GM21786 (cell line): ENCODE data around the gene LCLAT1.
"Not testable (repeated sequence)": the region's sequence is repeated elsewhere in the genome, so short reads cannot be mapped to it uniquely, and the experiment has no call there.

Source experiments
- ATAC-seq: cut with Tn5 transposase; IDR thresholded peaks from one replicate; pipeline ENCODE4 v1.9.1; 2021; ENCODE audit not compliant: unreplicated experiment

The LCLAT1 gene

DNA sequence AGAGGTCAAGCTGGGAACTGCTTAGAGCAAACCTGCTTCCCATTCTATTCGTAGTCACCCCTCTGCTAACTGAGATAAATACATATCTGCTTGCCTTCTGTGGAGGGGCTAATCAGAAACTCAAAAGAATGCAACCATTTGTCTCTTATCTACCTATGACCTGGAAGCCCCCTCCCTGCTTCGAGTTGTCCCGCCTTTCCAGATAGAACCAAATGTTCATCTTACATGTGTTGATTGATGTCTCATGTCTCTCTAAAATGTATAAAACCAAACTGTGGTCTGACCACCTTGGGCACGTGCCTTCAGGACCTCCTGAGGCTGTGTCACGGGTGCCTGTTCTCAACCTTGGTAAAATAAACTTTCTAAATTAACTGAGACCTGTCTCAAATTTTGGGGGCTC is 66.6 kb downstream of the LCLAT1 start:
- ATAC-seq = not testable (repeated sequence)

DNA sequence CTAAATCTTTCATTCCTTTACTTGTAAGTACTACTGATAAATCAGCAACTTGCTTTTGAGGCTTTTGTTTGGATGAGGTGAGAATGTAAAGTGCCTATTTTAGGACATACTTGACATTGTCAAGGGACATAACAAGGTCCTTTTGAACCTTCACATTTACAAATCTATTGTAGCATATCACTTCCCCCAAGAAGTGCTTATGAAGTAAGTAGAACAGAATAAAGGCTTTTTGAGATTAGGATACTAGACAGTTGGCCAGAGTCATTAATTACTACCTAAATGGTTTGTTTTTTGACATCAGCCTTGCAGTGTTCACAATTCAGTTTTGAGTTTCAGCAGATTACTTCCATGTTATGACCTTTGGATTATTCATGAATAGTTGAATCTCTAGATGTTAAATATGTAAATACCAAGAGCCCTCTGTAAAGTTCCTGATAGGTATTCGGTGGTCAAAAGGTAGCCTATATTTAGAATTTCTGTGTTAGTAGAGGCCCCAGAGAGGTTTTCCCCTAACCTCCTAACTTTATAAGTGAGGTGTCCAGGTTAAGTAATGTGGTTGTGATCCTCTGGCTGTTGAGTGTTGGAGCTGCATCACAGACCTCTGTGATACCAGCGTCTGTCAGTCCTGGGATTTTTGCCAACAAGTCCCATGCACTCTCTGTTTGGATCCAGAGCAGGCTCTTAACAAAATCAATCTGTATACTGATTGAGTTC is 67.2 kb downstream of the LCLAT1 start:
- no peak for ATAC-seq

DNA sequence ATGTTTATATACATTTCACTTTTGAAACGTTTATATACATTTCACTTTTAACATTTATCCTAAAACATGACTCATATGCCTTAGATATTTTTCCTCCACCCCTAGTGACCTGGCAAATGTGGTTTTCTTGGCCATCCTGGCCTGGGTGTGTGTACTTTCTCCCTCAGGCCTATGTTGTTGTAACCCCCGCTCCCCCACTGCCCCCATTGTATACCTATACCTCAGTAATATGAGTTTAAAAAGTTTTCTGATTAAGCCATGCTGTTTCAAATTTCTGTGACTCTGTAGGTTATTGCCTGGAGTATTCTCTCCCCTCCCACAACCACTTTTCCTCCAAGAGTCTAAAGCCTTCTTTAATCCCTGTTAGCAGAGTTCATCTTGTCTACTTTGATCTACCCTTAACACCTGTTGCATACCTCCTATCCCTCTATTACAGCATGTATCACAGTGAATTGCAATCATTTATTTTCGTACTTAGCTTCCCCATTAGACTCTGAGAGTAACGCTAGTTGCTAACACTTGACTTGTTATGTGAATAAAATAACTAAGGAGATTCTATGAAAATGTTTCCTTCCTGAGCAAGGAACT is 67.9 kb downstream of the LCLAT1 start:
- no peak for ATAC-seq

DNA sequence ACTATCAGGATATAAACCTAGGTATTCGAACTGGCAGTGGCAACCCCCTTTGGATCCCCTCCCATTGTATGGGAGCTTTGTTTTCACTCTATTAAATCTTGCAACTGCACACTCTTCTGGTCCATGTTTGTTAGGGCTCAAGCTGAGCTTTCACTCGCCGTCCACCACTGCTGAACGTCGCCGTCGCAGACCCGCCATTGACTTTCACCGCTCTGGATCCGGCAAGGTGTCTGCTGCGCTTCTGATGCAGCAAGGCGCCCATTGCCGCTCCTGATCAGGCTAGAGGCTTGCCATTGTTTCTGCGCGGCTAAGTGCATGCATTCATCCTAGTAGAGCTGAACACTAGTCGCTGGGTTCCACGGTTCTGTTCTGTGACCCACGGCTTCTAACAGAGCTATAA is 69.1 kb downstream of the LCLAT1 start:
- no peak for ATAC-seq

DNA sequence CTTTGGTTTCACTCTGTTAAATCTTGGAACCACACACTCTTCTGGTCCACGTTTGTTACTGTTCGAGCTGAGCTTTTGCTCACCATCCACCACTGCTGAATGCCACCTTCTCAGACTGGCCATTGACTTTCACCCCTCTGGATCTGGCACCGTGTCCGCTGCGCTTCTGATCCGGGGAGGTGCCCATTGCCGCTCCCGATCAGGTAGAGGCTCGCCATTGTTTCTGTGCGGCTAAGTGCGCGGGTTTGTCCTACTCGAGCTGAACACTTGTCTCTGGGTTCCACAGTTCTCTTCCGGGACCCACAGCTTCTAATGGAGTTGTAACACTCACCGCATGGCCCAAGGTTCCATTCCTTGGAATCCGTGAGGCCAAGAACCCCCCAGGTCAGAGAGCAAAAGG is 72.8 kb downstream of the LCLAT1 start:
- ATAC-seq = no peak

DNA sequence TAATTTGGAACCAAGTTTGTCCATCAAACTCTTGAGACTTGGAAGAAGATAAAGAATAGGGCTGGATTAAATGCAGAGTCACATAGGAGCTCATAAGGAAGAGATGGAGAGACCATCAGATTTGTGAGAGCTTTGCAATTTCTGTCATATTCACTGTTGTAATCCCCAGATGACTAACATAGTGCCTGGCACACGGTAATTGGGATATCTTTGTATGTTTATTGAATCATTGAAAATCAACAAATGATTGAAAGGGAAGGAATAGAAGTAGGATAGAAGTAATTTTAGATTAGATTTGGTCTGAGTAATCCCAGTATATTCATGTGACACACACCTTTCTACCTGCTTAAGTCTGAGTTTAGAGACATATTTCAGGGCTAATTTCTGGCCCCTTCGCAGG is 75.4 kb downstream of the LCLAT1 start:
- ATAC-seq = no peak

DNA sequence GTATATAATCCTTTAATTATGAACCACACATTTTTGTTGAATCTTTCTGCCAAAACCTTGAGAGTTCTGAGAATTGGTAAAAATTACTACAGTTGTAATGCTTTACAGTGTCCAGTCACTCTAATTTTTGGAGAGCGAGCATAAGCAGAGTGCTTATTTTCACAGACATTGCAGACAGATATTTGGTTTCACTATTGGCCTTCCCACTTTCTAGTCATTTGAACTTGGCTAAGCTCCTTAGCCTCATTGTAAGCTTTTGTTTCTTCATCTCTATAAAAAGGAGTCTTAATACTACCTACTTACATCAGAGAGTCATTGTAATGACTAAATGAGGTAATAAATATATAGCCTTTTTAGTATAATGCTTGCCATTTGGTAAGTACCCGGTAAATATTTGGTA is 80.4 kb downstream of the LCLAT1 start:
- ATAC-seq = no peak

DNA sequence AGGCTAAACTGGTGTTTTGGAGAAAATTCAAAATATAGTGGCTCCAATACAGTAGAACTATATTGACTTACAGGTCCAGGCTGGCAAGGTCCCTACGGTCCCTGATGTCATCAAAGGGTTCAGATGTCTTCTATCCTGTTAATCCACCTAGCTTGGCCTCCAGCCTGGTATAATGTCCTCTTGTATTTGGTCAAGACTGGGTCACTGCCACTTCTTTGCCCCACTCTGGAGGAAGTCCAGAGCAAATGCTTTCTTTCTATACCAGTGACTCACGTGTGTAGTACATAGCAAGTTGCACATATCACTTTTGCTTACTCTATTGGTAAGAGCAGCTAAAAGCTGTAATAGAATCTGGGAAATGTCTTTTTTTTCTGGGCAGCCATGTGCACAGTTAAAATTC is 80.8 kb downstream of the LCLAT1 start:
- no peak for ATAC-seq

DNA sequence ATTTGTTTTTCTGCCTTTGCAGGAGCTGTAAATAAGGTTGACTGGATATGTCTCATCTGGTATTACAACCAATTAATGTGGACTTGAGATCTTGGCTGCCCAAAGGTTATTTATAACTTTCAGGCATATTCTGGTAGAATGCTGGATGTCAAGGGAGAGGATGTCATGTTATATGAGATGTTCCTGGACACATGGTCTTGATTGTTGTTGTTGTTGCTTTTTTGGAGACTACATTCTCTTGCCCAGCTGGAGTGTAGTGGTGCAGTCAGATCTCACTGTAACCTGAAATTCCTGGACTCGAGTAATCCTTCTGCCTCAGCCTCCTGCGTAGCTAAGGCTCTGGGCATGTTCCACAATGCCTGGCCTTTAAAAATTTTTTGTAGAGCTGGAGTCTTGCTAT is 83.3 kb downstream of the LCLAT1 start:
- ATAC-seq = no peak

DNA sequence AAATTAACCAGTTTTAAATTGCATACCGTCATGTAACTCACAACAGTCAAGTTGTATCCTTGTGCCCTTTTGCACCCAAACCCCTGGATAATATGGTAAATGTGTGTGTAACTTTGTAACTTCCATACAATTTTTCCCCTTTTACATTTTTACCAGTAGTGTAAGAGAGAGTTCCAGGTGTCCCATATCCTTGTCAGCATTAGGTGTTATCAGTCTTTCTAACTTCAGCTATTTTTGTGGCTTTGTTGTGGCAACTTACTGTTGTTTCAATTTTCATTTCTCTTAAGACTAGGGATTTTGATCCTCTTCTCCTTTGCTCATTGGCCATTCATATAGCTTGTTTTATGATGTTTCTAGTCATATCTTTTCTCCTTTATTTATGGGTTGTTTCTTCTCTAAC is 94.6 kb downstream of the LCLAT1 start:
- no peak for ATAC-seq

DNA sequence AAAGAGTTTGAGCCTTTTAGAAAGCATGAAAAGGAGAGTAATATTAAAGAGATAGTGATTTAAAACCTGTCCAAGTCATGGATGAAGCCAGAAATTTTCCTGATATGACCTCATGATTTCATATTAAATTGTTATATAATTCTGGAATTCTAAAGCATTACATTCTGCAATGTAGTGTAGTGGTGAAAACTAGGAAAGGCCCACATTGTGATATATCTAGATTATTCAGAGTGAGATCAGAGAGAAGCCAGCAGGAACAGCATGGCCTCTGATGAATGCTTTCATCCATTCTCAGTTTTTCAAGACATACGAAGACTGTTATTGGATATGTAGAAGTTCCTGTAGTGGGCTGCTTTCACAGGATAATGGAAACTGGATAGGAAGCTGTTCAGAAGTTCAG is 98.8 kb downstream of the LCLAT1 start:
- ATAC-seq = no peak

DNA sequence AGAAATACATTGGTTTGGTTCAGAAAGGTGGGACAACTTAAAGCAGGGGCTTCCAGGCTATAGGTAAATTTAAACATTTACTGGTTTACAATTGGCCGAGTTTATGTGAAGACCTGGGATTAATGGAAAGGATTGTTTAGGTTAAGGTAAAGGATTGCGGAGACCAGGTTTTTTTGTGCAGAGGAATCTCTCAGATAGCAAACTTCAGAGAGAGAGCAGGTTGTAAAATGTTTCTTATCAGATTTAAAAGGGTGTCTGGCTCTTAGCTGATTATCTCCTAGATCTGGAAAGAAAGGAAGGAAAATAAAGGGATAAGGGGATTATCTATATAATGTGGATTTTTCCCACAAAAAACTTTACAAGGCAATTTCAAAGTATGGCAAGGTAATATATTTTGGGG is 101.3 kb downstream of the LCLAT1 start:
- ATAC-seq = no peak

DNA sequence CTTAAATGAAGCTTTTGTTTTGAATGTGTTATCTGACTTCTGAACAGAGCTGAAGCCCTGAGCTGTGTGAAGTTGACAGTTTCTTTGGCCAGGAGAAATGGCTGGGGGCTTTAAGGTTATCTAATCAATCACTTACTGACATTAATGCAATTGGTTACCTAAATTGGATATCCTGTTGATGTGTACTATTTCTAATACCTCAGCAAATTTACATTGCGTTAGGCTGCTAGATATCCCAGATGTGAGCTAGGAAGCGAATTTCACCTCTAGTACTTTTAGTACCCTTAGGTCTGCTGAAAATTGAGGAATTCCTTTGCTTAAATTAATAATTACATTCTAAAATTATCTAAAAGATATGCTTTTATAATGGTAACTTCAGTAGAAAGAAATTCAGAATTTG is 102.0 kb downstream of the LCLAT1 start:
- no peak for ATAC-seq

DNA sequence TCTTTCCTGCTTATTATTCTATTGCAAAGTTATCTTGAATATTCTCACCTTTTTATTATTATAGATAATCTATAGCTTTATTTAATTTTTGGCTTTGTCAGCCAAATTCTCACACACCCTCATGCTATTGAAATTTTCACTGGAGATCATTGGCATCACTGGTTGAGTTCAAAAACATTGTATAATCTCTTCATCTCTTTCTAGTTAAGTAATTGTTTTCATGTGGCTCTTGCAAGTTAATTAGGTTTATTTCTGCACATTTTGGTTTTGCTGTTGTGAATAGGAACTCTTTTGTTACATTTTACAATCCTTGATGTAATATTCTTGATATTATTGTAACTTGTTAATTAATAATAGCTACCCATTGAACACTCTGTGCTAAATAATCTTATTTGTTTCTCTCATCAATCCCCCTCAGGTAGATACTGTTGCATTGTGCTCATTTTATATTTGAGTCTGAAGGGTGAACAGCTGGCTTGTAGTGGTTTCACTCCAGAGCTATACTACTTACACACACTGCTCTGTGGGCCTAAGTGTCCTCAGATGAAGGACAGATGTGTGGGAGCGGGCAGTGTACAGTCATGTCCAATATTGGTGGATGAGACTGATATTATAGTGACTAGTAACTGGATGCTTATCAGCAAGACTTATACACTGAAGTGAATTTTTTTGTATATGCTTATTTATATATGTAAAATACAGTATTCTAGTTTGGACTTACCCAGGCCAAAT is 112.7 kb downstream of the LCLAT1 start:
- ATAC-seq = no peak

DNA sequence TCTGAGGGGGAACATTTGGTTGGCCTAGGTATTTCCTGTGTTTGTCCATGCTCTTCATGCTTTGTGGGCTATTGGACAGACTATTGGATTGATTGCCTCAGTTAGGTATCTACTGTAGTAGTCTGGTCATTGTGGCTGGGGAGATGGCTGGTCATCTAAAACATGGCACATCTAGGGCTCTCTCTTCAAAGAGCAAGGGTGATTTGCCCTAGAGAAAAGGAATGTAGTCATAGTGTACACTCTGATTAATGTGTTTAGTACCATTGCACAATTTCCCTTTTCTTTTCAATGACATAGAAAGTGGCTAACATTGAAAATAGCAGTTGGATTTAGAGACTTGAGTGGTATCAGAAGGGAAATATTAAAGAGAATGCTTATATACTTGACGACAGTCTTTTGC is 114.3 kb downstream of the LCLAT1 start:
- ATAC-seq = no peak

DNA sequence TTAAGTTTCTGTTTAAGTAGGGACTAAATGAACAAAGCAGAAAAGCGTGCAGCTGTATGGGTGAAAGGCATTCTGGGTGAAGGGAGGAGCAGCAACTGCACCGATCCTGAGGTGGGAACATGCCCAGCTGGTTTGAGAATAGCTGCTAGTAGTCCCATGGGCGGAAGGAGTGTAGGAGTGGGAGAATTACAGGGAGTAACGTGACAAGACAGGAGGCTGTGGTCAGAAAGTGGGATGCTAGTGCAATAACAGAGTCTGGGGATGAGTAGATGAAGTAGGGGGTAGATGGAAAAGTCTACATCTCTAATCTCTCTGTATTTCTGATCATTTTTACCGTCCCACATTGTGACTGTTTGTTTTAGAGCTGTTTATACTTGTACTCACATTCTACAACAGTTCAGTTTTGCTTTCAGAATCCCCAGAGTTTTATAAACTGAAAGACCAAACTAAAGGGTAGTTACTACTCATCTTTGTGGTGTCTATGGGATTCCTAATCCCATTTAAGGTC is 118.9 kb downstream of the LCLAT1 start:
- no peak for ATAC-seq

DNA sequence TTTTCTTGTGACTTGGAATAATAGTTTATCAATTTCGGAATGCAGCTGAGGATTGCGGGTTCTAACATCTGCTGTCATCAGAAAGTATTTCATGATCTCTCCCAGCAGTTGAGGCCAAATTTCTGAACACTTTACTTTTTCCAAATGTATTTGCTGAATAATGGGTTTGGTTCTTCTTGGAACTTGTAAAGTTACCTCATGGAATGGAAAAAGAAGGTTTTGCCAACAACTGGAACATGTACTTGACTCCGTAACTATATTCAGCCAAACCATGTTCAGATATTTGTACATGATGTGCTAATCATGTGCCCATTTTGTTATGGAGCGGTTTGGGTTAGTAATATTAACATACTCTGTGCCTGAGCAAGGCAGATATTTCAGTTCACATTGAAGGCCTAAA is 119.6 kb downstream of the LCLAT1 start:
- ATAC-seq = no peak

DNA sequence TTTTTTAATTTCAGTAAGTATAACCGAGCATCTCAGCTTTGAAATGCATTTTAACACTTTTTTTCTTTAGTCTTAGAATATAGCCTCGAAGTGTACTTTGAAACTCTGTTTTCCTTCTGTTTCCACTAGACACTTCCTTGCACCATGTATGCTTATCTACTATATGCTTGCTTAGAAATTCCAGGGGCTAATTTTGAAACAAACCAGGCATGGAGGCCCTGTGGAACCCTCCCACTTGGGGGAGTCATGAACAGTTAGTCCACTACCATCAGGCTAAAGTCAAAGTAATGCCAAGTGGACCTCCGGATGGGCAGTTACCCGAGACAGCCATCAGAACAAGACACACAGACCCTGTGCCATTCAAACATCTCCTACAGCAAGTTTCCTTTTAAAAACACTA is 120.3 kb downstream of the LCLAT1 start:
- ATAC-seq = no peak

DNA sequence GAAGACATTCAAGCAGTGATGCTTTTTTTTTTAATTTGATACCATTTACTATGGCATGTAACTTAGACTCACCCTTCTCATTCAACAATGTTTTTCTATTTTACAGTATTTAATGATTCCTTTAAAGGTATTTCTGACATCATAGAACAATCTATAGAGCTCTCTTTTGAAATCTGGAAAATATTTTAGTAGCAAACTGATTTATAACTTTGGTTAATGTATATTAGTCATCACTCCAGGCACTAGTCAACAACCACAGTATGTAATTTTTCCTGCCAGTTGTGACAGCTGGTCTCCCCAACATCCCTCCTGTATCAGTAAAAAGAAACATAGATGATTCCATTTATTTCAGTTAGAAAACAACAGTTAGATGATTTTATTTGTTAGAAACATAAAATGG is 122.9 kb downstream of the LCLAT1 start:
- ATAC-seq = no peak

DNA sequence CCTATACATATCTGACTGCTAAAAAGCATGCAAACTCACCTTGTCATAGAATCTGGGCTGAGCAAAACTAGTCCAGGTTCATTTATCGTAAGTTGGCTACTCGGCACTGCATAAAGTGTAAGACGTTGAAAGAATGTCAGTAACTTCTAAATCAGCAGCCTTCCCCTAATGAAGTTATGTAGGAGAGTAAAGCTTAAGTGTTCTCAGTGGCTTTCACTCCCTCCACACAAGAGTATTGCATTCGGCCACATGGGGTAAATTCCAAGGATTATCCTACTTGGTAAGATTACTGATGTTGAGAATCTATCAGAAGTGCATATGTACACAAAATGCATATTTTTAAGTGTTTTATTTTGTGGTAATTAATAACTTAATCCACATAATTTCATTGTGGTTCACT is 130.1 kb downstream of the LCLAT1 start:
- no peak for ATAC-seq

DNA sequence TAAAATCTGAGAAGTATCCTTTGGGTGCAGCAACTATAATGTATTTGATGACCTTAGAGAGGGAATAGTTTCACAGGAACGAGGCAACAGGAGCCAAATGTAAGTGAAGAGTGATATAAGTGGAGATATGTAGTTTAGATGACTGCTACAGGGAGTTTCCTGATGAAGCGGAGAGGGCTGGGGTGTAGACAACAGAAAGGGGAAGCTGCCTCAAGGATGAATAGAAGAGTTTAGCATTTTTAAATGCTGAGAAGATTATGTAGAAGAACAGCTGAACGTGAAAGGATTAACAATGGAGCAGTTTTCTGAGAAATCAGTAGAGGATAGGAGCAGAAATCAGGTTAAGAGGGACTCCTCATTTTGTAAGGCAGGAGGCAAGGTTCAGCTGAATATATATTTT is 133.3 kb downstream of the LCLAT1 start:
- ATAC-seq = no peak

DNA sequence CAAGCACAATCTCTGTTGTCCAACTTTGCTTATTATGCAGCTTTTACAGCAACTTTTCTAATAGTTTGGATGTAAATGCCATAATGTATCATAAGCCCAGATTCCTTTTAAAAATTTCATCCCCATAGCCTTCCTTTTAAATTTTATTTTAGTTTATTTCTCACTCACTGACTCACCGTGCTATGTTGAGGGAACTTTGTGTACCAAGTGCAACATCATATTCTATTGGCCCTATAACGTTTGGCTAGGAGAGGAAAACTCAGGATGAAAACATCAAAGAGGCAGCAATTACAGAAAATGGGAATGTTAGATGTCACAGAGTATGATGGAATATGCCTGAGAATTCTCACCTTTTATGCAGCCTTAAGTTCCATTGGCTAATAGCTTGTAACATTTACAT is 135.5 kb downstream of the LCLAT1 start:
- no peak for ATAC-seq
